ENCODE measurements around the gene IL7R.

Gene IL7R

DNA sequence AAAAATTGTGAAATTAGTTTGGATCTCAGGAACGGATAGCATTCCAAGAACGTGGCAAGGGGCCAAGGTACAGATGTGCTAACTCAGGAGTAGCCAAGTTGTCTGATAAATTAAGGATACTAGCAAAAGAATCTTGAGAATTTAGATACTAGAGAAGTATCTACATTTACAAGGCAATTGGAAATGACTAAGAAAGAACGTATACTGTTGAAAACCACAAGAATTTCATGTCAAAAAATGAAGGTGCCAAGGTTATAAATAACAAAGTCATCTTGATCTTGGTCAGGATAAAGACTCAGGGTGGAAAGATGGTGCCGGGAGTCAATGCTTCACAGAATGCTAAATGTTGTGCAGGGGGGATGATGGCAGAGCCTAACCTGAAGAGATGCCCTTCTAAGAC is 62.5 kb downstream of the IL7R start:
- no peak for DNase-seq

DNA sequence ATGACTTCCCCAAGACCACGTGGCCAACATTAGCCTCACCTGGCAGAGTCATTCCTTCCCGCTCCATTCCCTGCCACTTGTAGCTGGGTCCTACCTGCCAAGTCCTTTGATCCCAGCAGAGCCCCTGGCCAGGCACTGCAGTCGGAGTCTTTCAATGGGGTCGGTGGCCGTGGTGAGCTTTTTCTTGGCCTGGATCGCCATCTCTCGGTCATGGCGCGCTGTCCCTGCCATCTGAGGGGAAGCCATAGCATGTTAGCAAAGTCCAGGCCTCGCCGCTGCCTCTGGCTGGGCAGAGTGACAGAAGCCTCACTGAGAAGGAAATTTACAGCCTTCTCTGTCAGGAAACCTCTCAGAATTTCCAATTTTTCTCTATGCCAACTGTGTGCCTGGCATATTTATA is 64.2 kb downstream of the IL7R start:
- DNase-seq, result no peak

DNA sequence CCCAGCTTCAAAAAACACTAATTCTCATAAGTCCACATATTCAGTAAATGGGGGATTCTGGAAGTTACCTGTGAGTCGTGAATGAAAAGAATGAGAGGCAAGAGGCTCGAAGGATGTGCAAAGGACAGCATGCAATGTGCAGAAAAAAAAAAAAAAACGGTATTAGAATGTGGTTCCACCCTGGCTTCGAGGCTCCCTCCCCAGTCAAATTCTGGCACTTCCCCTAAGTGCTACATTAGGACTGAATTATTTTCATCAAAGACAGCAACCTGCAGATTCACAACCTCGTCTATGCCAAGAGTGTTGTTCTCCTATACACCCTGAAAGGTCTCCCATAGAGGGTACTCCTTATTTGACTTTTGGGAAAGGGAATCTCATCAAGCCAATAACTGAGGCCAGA is 65.2 kb downstream of the IL7R start:
- no peak for DNase-seq

DNA sequence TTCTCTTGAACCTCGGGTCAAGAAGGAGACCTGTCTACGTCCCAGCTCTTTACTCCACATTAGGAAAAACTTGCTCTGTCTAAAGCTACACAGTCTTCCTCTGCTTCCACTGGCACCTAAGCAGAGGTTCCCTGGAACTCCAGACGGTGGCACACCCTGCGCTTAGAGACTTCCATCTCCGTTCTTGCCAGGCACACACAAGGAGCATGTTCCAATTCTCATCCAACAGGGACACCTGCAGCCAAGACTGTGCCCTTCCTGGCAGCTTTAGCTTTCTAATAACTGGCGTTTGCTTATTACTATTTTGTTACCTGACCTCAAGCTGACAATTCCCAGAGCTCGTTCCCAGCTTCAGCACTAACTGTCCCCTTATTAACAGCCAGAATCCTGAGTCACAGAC is 65.8 kb downstream of the IL7R start:
- no peak for DNase-seq

DNA sequence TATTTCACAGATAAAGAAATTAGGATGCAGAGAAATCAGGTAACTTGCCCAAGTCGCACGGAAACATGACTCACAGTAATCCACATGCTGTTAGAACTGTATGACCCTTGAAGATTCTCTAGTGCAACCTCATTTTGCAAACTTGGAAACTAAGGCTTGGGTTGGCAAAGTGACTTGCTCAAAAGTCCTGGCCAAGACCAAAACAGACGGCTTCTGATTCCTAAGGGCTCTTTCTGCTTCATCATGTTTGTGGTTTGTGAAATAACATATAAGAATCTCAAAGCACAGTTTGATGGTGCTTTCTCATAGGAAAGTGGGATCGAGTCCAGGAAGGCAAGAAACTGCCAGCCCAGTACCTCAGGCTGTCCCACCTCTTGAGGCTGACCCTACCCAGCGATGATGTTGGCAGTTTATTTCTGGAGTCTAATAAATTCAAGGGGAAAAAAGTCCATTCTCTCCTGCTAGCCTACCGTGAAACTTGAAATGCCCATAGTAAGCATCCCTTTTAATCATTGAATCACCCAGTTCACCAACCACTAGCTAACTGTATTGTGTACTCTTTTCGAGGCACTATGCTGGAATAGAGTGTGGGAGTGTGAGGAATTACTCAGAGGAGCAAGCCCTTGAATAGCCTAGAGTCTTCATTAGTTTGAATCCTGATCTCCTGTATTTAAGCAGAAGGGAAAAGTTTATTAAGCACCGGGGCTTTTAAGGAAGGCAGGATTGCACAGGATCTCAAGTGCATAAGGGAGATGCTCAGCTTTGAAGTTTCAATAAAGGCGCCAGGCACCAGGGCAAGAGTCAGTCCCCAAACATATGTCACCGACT is 67.6 kb downstream of the IL7R start:
- DNase-seq, result no peak

DNA sequence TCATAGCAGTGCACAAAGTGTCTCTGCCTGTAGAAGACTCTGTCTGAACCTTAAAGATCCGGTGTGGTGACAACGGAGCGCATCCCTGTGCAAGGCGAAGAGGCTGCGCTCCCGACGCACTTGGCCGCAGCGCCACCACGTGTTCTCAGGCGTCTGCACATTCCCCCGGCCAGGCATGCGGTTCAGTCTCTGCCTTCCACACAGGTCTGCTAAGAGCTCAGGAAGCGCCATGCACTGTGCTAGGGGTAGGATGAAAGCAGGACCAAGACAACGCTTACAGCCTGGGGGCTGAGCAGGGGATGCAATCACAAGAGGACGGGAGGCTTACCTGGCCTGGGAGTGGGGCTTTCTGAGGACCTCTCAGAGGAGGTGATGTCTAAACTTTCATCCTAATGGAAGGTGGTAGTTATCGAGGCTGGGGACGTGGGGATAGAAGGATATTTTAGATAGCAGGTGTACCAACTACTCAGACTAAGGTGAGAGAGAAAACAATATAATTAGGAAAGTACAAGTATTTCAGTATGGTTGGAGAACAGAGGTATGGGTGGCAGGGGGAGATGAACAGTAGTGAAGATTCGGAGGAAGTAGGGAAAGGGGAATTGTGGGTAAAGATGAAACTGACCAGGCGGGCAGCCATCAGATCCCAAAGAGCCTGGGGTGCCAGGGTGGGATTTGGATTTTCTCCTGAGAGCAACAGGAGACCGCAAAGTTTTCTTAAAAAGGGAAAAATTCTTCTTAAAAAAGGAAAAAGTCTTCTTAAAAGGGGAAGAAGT is 68.4 kb downstream of the IL7R start:
- peak; percentile 85 for DNase-seq

DNA sequence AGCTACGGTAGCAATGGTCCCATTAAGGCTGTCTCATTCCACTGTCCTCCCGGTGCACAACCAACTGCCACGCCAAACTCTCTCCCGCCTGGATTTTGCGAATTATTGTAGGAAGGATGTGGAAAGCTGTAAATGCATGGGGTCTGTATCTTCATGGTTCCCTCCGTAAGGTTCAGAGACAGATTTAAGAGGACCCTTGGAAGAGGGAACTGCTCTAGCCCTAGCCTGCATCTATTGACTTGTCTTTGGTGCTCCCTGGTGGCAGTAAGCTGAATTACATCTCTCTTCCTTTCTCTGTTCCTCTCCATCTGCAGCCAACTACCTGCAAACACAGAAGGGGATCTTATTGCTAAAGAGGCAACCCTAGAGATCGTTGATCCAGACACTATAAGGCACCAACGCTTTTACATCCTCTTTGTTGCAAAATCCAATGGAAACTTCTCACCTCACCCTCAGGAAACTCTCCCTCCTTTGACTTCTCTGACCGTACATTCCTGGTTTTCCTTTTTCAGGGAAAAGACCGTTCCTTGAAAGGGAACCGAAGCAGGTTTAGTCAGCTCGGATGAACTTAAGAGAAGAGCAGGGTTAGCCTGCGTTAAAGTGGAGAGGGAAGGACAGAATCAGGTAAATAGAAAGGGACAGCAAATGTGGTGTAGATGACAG is 69.8 kb downstream of the IL7R start:
- peak; percentile 53 for DNase-seq
